ENCODE data around the gene RP9.
A peak's percentile ranks its signal among the peaks of the same experiment; 100 is the strongest.

RP9 gene, protein sequence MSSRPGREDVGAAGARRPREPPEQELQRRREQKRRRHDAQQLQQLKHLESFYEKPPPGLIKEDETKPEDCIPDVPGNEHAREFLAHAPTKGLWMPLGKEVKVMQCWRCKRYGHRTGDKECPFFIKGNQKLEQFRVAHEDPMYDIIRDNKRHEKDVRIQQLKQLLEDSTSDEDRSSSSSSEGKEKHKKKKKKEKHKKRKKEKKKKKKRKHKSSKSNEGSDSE

DNA sequence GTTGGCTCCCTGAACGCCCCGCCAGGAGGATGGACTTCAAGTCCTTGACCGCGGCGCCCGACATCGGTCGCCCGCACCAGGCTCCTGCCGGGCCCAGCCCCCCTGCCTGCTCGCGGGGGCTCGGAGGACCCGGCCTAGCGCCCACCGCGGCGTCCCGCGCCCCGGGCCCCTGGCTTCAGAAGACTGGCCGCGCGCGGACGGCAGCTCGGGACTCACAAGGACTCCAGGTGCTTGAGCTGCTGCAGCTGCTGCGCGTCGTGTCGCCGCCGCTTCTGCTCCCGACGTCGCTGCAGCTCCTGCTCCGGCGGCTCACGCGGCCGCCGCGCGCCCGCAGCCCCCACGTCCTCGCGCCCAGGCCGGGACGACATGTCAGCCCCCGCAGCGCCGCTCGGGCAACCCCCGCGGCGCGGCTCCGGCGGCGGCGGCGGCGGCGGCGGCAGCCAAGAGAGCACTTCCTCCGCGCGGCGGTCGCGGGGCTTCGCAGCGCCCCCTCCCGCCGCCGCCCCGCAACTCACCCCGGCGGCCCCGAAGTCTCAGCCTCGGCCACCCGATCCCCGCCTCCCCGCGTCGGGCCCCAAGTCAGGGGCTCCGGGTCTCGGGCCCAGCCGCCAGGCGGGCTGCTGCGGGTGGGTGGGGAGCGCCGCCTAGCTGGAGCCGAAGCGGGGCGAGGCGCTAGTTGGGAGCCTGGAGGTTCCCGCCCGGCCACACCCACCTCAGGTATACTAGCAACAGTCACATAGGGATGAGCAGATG is at the start of gene RP9:
RP9 (minus strand) TSS at position 400 of the 753 bp plus-strand sequence; CDS start at position 368, 32 bp downstream.
- TF ChIP-seq, protein P1, sequence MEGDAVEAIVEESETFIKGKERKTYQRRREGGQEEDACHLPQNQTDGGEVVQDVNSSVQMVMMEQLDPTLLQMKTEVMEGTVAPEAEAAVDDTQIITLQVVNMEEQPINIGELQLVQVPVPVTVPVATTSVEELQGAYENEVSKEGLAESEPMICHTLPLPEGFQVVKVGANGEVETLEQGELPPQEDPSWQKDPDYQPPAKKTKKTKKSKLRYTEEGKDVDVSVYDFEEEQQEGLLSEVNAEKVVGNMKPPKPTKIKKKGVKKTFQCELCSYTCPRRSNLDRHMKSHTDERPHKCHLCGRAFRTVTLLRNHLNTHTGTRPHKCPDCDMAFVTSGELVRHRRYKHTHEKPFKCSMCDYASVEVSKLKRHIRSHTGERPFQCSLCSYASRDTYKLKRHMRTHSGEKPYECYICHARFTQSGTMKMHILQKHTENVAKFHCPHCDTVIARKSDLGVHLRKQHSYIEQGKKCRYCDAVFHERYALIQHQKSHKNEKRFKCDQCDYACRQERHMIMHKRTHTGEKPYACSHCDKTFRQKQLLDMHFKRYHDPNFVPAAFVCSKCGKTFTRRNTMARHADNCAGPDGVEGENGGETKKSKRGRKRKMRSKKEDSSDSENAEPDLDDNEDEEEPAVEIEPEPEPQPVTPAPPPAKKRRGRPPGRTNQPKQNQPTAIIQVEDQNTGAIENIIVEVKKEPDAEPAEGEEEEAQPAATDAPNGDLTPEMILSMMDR (IDR thresholded peaks at IDR 0.05; ENCODE audit: low read depth, low read length), result no peak
- DNase-seq (ENCODE audit: low read depth in 2 of 2), result peak; percentile 50 to 71
- peak within 1 kb of the TSS; percentile 75 to 80 for H3K4me3 ChIP-seq (replicated peaks in 1 of 2; ENCODE audit: low read depth in 2 of 2, low read length in 2 of 2)

- no peak overlapping the region for H3K4me3 ChIP-seq (replicated peaks in 1 of 2; ENCODE audit: low read depth in 2 of 2, low read length in 2 of 2)
- TF ChIP-seq, protein P1 (IDR thresholded peaks at IDR 0.05; ENCODE audit: low read depth, low read length), result no peak
- DNase-seq (ENCODE audit: low read depth in 2 of 2), result no peak
Measured at GRCh38 chr7:33157781-33158180, 48.6 kb upstream of the RP9 start.

GRCh38 chr7:33157311-33157710 is 48.1 kb upstream of the RP9 start:
- DNase-seq (ENCODE audit: low read depth in 2 of 2), result peak; percentile 56 to 71
- TF ChIP-seq, protein P1 (IDR thresholded peaks at IDR 0.05; ENCODE audit: low read depth, low read length), result no peak
- H3K4me3 ChIP-seq (replicated peaks in 1 of 2; ENCODE audit: low read depth in 2 of 2, low read length in 2 of 2), result no peak overlapping the region

- H3K4me3 ChIP-seq (replicated peaks in 1 of 2; ENCODE audit: low read depth in 2 of 2, low read length in 2 of 2), result no peak overlapping the region
- peak in 1 of 2 donors; percentile 66 for DNase-seq (ENCODE audit: low read depth in 2 of 2)
- TF ChIP-seq, protein P1 (IDR thresholded peaks at IDR 0.05; ENCODE audit: low read depth, low read length), result no peak
Measured at GRCh38 chr7:33156441-33156840, 47.2 kb upstream of the RP9 start.

- TF ChIP-seq, protein P1 (IDR thresholded peaks at IDR 0.05; ENCODE audit: low read depth, low read length), result no peak
- DNase-seq (ENCODE audit: low read depth in 2 of 2), result peak; percentile 4 to 90
- no peak overlapping the region for H3K4me3 ChIP-seq (replicated peaks in 1 of 2; ENCODE audit: low read depth in 2 of 2, low read length in 2 of 2)
Measured at GRCh38 chr7:33155811-33156210, 46.6 kb upstream of the RP9 start.

DNA sequence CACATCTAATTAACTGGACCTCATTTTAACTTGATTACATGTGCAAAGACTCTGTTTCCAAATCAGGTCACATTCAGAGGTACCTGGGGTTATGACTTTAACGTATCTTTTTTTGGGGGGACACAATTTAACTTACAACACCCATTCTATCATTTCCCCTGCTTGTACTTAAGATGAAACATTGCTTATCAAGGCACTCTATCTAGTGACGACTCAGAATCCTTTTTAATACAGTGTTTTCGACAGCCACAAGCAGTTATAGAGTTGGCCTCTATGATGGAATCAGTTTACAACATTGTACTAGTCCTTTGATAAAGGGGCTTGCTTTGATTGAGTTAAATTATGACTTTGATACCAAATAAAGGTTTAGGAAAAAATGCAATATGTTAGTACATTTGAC is 42.9 kb upstream of the RP9 start:
- no peak overlapping the region for H3K4me3 ChIP-seq (replicated peaks in 1 of 2; ENCODE audit: low read depth in 2 of 2, low read length in 2 of 2)
- TF ChIP-seq, protein P1 (IDR thresholded peaks at IDR 0.05; ENCODE audit: low read depth, low read length), result no peak
- no peak for DNase-seq (ENCODE audit: low read depth in 2 of 2)

All from cardiac fibroblast (primary cell).